ENCODE results near the gene SDR42E2. TPM values are rescaled to one million over a fixed set of nuclear protein-coding genes. Genes with fewer than 3 reads are reported as not detected.

SDR42E2 gene
- total and polyA plus RNA-seq, 12 donors = 0.09 to 0.15 TPM; not detected in 10

DNA sequence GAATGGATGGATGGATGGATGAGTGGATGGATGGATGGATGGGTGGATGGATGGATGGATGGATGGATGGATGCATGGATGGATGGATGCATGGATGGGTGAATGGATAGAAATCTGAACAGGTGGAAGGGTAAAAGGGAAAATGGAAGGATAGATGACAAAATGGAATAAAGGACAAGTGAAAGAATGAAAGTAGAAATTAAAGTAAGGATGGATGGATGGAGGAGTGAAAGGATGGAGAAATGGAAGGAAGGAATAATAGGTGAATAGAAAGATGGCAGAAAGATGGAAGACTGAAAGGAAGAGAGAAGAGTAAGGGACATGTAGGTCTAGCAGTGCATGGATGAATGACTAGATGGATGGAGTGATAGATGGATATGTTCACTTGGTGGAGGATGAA, 40.1 kb upstream of the SDR42E2 start:
- DNase-seq (no peak), ATAC-seq (no peak)
- intact Hi-C loops (cut with DNase I) = no loop called here
- no peak overlapping the region for H3K27ac ChIP-seq
- H3K4me1 ChIP-seq = no peaks in the 10 kb centered on the region
- no peak overlapping the region for H3K4me3 ChIP-seq
- H3K27me3 ChIP-seq = no peaks in the 10 kb centered on the region
- no peaks in the 10 kb centered on the region for H3K36me3 ChIP-seq
- H3K9me3 ChIP-seq = no peaks in the 10 kb centered on the region
- TF ChIP-seq, protein P1, sequence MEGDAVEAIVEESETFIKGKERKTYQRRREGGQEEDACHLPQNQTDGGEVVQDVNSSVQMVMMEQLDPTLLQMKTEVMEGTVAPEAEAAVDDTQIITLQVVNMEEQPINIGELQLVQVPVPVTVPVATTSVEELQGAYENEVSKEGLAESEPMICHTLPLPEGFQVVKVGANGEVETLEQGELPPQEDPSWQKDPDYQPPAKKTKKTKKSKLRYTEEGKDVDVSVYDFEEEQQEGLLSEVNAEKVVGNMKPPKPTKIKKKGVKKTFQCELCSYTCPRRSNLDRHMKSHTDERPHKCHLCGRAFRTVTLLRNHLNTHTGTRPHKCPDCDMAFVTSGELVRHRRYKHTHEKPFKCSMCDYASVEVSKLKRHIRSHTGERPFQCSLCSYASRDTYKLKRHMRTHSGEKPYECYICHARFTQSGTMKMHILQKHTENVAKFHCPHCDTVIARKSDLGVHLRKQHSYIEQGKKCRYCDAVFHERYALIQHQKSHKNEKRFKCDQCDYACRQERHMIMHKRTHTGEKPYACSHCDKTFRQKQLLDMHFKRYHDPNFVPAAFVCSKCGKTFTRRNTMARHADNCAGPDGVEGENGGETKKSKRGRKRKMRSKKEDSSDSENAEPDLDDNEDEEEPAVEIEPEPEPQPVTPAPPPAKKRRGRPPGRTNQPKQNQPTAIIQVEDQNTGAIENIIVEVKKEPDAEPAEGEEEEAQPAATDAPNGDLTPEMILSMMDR (IDR thresholded peaks at IDR 0.05) = no peak

- intact Hi-C loops (cut with DNase I) = no loop called here
- Histone ChIP-seq H3K9me3 (no peaks in the 10 kb centered on the region), H3K27me3 (peaks cover 0 to 4% (median 0%) of the 10 kb centered on the region in 7 donors), H3K4me3 (no peak overlapping the region), H3K27ac (no peak overlapping the region), H3K4me1 (no peaks in the 10 kb centered on the region), H3K36me3 (no peaks in the 10 kb centered on the region)
- TF ChIP-seq, protein P1 (IDR thresholded peaks at IDR 0.05) = no peak
- DNase-seq (no peak), ATAC-seq (no peak)
- 43 to 46% methylated on average over 3 of the region's 3 CpGs for WGBS, 2 donors
Observed at GRCh38 chr16:22123146-22123545, 39.2 kb upstream of the SDR42E2 start.

DNA sequence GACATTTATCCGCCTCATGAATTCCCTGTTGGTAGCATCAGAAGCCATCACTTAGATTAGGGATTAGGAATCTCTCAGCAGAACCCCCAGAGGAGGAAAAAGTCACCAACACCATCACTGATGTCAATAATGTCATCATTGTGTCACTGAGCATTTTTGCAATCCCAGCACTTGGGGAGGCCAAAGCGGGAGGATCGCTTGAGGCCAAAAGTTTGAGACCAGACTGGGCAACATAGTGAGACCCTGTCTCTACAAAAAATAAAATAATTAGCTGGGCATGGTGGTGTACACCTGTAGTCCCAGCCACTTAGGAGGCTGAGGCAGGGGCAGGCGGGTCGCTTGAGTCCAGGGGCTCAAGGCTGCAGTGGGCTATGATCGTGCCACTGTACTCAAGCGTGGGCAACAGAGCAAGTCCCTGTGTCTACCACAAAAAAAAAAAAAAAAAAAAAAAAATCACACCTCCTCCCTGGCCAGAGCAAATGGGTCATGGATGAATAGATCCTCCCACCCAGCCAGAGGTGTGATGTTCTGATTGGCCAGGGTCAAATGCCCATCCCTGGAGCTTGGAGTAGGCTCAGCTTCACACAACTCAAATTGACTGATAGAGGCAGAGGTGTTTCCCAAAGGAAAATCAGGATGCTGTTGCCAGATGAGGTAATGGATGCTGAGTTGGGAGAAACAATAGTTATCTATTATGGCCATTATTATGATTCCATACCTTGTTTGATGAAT, 38.4 kb upstream of the SDR42E2 start:
- peaks cover 0 to 5% (median 0%) of the 10 kb centered on the region in 11 donors for H3K9me3 ChIP-seq
- H3K4me1 ChIP-seq = no peaks in the 10 kb centered on the region
- ATAC-seq = no peak
- H3K27me3 ChIP-seq = peaks cover 0 to 4% (median 0%) of the 10 kb centered on the region in 7 donors
- no peak overlapping the region for H3K27ac ChIP-seq
- H3K36me3 ChIP-seq = no peaks in the 10 kb centered on the region
- TF ChIP-seq, protein P1 (IDR thresholded peaks at IDR 0.05) = no peak
- no peak overlapping the region for H3K4me3 ChIP-seq
- DNase-seq = no peak
- whole genome bisulfite sequencing, 2 donors = 94 to 97% methylated on average over 7 of the region's 7 CpGs
- intact Hi-C loops (cut with DNase I) = no loop called here

GRCh38 chr16:22124583-22125284, 37.6 kb upstream of the SDR42E2 start:
- peaks cover 0 to 4% (median 0%) of the 10 kb centered on the region in 7 donors for H3K27me3 ChIP-seq
- TF ChIP-seq, protein P1 (IDR thresholded peaks at IDR 0.05) = no peak
- DNase-seq = no peak
- H3K9me3 ChIP-seq = peaks cover 0 to 5% (median 0%) of the 10 kb centered on the region in 11 donors
- intact Hi-C loops (cut with DNase I) = no loop called here
- H3K4me3 ChIP-seq = no peak overlapping the region
- 93% methylated on average over 6 of the region's 6 CpGs for WGBS, 2 donors
- ATAC-seq = no peak
- no peaks in the 10 kb centered on the region for H3K4me1 ChIP-seq
- no peak overlapping the region for H3K27ac ChIP-seq
- H3K36me3 ChIP-seq = no peaks in the 10 kb centered on the region
